Right forelimb (tissue), 1 donor: ENCODE results near the gene PLEKHN1.
"Not testable (repeated sequence)": the region's sequence is repeated elsewhere in the genome, so short reads cannot be mapped to it uniquely, and the experiment has no call there.

ENCODE experiments used
- DNase-seq: peaks from one replicate; pipeline ENCODE4 v3.0.0-alpha.2; 2018

PLEKHN1 gene

DNA sequence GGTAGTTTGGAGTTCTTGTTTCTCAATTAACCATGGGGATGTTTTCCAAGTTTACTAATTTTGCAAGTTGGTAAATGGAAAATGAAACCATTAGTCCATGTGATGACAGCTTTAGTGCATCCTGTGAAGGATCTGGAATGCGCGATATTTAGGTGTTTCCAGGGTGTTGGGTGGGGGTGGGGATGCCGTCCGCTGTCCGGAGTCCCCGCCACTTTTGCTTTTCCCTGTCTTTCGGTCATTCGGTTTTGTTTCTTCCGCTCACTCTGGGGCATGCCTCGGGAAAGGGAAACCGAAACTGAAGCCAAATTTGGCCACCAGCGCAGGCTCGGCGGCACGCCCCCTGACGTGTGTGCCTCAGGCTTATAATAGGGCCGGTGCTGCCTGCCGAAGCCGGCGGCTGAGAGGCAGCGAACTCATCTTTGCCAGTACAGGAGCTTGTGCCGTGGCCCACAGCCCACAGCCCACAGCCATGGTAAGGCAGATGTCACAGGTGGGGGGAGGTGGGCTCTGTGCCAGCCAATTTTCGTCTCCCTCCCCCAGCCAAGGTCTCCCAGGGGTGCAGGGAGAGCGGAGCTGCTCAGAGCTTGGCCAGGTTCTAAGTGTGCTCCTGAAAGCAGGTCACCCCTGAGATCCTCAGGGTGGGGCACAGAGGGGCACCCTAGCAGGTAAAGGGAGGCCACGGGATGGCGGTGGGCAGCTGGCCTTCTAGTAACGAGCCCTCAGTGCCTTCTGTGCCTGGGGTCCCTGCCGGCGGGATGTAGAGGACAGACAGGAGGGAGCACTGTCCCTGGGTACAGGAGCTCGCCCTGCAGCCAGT is 47.0 kb downstream of the PLEKHN1 start, which contains the start of gene ISG15:
Gene ISG15, plus strand, starts transcription at position 393 of the 817 bp plus-strand sequence. Its CDS starts 77 bp downstream, at position 470.
- DNase-seq, result peak; percentile 91

DNA sequence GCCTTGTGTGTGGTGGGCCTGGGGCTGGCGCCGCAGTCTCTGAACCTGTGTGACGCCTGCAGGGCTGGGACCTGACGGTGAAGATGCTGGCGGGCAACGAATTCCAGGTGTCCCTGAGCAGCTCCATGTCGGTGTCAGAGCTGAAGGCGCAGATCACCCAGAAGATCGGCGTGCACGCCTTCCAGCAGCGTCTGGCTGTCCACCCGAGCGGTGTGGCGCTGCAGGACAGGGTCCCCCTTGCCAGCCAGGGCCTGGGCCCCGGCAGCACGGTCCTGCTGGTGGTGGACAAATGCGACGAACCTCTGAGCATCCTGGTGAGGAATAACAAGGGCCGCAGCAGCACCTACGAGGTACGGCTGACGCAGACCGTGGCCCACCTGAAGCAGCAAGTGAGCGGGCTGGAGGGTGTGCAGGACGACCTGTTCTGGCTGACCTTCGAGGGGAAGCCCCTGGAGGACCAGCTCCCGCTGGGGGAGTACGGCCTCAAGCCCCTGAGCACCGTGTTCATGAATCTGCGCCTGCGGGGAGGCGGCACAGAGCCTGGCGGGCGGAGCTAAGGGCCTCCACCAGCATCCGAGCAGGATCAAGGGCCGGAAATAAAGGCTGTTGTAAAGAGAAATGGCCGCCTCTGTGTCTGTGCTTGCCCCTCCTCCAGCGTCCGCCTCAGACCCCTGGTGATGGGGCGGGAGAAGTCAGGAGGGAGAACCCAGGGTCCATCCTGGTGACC is 47.8 kb downstream of the PLEKHN1 start:
- DNase-seq, result peak; percentile 48

DNA sequence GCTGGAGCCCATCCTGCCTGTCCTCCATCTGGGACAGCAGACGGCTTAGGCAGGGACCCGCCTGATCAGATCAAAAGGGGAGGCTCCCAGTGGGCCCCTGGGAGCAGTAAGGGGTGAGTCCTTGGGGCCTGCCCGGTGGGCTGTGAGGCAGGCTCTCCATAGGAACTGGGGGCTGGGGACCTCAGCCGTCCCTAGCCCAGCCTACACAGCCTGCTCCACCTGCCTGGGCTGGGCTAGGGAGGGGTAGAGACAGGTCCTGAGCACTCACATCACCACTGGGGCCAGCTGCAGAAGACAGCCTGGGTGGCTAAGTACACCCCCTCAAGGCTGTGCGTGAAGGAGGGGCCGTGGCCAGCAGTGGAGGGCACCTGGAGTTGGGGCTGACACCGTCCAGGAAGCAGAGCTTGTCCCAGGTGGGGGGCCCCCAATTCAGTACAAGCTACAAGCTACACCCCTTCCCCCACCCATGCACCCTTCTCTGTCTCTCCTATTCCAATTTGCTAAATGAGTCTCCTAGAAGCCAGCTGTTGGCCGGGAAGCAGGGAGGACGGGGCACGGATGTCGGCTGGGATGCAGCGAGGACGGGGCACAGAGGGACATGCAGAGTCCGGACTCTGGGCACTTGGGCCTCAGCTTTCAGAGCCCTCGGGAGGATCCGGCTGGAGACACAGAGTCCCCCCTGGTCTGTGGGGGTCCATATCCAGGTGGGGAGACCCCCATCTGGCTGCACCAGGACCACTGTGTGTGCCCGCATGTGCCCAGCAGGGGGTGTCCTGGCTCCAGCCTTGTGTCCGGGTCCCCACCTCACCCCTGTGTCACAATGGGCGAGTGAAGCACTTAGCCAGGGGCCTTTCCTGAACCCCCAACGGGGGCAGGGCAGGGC is 48.8 kb downstream of the PLEKHN1 start:
- peak; percentile 48 for DNase-seq

DNA sequence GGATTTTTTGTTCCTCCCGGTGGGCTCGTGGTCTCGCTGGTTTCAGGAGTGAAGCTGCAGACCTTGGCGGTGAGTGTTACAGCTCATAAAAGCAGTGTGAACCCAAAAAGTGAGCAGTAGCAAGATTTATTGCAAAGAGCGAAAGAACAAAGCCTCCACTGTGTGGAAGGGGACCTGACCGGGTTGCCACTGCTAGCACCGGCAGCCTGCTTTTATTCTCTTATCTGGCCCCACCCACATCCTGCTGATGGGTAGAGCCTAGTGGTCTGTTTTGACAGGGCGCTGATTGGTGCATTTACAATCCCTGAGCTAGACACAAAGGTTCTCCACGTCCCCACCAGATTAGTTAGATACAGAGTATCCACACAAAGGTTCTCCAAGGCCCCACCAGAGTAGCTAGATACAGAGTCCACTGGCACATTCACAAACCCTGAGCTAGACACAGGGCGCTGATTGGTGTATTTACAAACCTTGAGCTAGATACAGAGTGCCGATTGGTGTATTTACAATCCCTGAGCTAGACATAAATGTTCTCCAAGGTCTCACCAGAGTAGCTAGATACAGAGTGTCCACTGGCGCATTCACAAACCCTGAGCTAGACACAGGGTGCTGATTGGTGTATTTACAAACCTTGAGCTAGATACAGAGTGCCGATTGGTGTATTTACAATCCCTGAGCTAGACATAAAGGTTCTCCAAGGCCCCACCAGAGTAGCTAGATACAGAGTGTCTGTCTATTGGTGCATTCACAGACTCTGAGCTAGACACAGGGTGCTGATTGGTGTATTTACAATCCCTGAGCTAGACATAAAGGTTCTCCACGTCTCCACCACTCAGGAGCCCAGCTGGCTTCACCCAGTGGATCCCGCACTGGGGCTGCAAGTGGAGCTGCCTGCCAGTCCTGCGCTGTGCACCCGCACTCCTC is 51.4 kb downstream of the PLEKHN1 start:
- DNase-seq, result not testable (repeated sequence)

DNA sequence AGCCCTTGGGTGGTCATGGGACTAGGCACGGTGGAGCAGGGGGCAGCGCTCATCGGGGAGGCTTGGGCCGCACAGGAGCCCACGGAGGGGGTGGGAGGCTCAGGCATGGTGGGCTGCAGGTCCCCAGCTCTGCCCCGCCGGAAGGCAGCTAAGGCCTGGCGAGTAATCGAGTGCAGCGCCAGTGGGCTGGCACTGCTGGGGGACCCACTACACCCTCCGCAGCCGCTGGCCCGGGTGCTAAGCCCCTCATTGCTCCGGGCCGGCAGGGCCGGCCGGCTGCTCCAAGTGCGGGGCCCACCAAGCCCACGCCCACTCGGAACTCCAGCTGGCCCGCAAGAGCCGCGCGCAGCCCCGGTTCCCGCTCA is 52.0 kb downstream of the PLEKHN1 start:
- not testable (repeated sequence) for DNase-seq

DNA sequence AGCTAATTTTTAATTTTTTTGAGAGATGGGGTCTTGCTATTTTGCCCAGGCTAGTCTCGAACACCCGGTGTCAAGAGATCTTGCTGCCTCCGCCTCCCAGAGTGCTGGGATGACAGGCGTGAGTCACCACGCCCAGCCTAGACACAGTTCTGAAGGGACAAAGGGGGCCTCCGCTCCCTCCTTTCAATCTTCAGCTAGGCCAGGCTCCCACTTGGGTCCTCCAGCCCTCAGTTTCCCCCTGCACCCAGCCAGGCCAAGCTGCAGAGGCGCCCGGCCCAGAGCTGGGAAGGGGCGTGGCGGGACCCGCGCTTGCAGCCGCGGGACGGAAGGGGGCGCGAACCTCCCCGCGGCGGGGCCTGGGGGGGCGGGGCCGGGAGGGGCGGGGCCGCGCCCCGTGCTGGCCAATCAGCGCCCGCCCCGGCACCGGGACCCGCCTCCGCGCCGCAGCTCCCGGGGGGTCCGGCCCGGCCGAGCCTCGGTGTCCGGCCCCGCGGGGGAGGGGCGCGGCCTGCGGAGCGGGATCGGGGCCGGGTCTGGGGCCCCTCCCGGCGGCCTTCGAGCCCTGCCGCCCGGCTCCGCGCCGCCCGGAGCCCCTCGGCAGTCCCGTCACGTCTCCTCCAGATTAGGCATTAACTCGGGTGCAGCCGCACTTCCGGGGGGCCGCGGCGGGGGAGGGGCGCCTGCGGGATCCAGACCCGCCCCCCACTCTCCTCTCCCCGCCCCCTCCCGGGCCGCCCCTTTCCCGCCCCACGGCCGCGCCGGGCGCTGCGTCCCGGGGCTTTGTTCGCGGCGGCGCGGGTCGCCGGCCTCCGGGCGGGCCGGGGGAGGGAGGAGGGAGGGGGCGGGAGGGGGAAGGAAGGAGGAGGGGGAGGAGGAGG is 53.1 kb downstream of the PLEKHN1 start:
- peak; percentile 91 for DNase-seq

DNA sequence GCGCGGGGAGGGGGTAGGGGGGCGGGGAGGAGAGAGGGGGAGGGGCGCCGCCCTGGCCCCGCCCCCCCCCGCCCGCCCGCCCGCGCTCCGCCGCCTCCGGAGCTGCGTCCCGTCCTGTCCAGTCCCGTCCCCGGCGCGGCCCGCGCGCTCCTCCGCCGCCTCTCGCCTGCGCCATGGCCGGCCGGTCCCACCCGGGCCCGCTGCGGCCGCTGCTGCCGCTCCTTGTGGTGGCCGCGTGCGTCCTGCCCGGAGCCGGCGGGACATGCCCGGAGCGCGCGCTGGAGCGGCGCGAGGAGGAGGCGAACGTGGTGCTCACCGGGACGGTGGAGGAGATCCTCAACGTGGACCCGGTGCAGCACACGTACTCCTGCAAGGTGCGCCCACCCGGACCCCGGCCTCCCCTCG is 53.7 kb downstream of the PLEKHN1 start, which contains the start of gene AGRN:
Gene AGRN, plus strand, starts transcription at position 121 of the 405 bp plus-strand sequence. Its CDS starts 53 bp downstream, at position 174.
- no peak for DNase-seq

DNA sequence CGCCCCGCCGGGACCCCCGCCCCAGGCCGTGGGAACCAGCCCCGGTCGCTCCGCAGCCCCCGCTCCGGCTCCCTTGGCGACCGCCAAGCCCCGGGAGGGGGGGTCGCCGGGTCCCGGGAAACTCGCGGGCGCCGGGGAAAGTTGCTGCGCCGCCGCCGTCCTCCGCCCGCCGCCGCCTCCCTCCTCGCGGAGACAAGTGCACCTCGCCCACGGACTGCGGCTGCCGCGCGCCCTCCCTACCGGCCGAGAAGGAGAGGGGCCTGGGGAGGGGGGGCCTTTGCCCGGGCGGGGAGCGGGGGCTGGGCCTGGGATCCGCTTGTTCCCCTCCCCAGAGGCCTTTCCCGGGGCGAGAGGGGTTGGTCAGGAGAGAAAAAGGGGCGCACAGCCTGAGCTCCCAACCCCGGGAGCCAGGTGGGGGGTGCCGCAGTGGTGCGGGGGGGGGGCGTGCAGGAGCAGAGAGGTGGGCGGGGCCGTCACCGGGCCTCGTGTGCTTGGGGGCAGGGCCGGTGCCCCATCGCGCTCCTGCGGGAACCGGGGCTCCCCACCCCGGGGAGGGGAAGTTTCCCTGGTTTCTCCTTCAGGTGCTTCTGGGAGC is 54.2 kb downstream of the PLEKHN1 start:
- DNase-seq, result no peak

DNA sequence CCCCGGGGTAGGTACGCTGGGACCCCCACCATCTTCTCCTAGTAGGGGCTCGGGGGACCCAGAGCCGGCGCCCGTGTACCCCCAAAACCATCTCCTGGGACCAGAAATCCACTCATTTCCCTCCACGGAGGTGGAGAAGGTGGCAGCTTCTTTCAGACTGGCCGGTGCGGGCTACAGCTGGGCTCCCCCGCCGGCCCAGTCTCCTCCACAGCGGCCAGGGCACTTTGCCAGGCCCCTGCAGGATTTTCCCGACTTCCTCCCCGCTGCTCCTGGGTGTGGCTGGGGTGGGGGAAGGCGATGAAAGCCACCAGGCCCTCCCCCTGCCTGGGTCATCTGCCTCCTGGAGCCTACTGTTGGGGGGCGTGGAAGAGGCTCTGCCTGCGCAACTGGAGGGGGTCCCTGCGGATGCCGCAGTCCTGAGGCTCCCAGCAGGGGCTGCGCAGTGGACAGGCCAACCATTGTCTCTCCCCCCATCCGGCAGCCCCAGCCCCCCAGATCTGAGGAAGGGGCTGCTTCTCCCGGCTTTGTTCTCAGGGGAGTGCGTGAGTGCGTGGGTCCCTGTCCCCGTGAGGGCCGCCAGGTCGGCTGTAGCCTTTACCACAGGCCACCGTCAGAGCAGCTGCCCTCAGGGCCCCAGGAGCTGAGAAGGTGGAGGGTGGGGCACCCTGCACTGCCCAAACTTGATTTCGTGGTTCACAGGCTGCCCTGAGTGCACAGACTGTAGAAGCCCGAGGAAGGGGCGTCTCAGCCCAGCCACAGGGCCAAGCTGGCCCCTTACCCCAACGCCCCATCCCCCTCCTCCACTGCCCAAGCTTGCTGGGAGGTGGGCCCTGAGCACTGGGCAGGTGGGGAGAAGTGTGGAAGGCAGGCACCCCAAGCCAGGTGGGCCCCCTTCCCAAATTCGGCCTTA is 55.0 kb downstream of the PLEKHN1 start:
- peak; percentile 84 for DNase-seq

DNA sequence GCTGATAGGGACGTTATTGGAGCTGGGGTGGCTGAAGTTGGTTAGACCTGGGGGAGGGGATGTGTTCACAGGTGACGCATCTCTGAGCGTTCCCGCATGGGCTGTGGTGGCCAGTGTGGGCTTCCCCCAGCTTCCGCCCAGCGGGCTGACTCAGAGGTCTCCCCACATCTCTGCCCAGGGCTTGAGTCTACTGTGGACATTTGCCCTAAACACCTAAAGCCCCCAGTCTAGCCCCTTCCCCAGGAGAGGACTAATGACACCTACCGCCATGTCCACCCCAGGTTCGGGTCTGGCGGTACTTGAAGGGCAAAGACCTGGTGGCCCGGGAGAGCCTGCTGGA is 55.6 kb downstream of the PLEKHN1 start:
- DNase-seq, result no peak

DNA sequence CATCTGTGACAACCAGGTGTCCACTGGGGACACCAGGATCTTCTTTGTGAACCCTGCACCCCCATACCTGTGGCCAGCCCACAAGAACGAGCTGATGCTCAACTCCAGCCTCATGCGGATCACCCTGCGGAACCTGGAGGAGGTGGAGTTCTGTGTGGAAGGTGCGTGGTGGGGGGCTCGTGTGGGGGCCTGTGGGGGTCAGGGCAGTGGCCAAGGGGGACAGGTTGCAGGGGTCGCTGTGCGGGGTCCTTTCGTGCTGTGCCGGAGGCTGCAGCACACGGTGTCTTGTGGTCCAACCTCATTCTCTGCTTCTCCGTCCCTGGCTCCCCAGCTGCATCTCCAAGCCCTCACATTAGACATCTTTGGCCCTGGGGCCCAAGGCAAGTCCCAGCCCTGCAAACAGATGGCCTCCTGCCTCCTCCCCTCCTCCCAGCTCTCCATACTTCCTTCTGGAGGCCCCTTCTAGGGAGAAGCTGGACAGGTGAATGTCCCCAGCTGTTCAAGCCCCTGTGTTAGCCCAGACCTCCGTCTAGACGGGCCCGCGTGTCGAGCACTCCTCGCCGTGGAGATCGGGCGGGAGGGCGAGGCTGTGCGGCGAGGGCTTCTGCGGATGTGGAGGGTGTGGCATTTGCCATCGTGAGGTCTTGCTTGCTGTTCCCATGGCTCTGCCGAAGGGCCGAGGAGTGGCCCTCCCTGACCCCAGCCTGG is 56.2 kb downstream of the PLEKHN1 start:
- no peak for DNase-seq

DNA sequence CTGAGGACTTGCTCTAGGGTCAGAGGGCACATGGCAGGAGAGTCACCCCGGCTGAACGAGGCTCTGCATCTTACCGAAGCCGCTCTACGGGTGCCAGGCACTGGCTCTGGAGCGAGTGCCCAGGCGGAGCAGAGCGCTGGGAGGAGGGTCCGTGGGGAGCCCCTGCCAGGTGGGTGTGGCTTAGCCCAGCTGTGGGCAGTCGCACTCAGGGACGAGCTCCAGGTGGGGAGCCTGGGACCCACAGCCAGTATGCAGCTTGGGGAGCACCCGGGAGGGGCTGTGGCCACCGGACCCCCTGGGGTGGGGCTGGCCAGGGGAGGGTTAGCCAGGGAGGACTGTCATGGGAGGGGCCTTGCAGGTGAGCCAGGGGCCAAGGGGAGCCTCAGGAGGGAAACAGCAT is 57.4 kb downstream of the PLEKHN1 start:
- no peak for DNase-seq

DNA sequence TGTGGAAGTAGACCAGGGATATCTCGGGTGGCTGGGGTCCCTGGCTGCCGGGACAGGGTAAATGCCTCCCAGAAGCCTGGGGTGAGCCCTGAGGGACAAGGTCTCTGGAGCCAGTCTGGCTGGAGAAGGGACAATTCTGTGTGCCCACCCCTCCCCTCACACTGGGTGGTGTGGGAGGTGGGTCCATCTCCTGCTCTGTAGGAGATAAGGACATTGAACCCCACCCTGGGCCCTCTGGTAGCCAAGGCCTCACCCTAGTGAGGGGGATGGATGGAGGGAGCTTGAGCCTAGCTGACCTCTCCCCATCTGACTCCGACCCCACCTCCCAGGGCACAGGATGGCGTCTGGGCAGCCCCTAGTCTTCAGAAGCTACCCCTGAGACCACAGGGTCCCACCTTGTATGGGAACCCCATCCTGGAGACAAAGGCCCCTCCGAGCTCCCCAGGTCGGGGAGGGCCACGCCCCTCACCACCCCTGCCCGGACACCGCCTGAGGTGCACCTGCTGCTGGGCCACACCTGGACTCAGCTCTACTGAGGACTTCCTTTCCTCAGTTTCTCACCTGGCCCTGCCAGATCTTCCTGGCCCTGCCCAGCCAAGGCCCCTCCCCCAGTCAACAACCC is 58.0 kb downstream of the PLEKHN1 start:
- DNase-seq, result no peak

DNA sequence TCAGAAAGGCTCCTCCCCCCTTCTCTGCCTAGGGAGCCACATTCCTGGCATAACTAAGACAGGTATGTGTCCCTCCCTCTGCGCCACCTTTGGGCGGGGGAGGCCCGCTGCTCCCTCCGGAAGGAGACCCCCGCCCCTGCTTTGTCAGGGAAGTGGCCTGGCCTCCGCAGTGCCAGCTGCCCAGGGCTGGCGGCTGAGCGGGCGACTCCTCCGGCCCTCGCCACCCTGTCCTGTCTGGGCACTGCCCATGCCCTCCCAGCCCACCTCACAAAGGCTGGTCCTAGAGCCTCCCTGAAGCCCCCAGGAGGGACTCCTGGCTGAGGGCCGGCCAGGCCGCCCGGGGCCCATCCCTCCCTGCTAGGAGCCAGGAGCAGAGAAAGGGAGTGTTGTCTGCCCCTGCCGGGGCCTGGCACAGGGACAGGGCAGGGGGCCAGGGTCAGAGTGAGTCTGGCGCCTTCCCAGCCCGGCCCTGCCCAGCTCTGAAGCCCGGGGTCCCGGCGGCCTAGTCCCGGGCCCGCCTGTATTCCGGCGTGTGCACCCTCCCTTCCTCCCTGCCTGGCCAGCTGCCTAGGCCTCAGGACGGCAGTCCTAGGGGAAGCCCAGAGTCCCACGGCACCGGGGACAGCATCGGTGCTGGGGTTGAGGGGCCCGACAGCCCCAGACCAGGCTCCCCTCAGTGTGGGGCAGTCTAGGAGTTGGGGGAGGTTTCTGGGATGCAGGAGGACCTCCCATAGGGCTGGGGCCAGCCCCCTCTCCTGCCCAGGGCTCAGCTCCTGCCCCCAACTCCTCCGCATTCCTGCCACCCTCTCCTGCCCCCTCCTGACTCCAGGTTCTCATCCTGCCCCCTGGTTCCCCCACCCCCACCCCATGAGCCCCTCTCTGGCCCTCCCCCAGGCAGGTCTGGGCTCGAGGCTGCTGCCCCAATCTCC is 58.8 kb downstream of the PLEKHN1 start:
- no peak for DNase-seq
